Measurements from ENCODE around the gene UBR1. TPM values are rescaled to one million over a fixed set of nuclear protein-coding genes. Genes with fewer than 3 reads are reported as not detected.
"Not testable (repeated sequence)": the region's sequence is repeated elsewhere in the genome, so short reads cannot be mapped to it uniquely, and the experiment has no call there.

Gene UBR1
- total RNA-seq, 4 donors from 2014 or later: 9.3 to 22.3 (median 11.7) TPM

DNA sequence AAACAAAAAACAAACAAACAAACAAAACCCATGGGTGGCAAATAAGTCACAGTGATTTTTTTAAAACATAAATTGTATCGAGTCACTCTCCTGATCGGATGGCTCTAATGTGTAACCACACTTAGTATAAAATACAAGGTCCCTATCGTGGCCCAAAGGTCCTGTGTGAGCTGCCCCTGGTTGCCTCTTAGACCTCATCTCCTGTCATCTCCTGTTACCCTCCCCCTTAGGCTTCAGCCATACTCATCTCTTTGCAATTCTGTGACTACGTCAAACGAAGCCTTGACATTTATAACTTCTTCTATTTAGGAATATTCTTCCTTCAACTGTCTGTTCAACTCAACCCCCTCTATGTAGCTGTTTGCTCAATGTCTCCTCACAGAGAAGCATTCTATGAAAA lies 141.4 kb downstream of the UBR1 start:
- TF ChIP-seq, protein P1, sequence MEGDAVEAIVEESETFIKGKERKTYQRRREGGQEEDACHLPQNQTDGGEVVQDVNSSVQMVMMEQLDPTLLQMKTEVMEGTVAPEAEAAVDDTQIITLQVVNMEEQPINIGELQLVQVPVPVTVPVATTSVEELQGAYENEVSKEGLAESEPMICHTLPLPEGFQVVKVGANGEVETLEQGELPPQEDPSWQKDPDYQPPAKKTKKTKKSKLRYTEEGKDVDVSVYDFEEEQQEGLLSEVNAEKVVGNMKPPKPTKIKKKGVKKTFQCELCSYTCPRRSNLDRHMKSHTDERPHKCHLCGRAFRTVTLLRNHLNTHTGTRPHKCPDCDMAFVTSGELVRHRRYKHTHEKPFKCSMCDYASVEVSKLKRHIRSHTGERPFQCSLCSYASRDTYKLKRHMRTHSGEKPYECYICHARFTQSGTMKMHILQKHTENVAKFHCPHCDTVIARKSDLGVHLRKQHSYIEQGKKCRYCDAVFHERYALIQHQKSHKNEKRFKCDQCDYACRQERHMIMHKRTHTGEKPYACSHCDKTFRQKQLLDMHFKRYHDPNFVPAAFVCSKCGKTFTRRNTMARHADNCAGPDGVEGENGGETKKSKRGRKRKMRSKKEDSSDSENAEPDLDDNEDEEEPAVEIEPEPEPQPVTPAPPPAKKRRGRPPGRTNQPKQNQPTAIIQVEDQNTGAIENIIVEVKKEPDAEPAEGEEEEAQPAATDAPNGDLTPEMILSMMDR (IDR thresholded peaks at IDR 0.05): no peak
- TF ChIP-seq POLR2A (IDR thresholded peaks at IDR 0.05): no peak
- H3K27me3 ChIP-seq: no peaks in the 10 kb centered on the region
- H3K36me3 ChIP-seq: peaks cover 12 to 91% (median 14%) of the 10 kb centered on the region in 3 donors
- DNase-seq: no peak
- intact Hi-C loops (cut with DNase I): no loop called here
- H3K4me1 ChIP-seq: no peaks in the 10 kb centered on the region
- no peak overlapping the region for H3K4me3 ChIP-seq
- 94 to 96% methylated on average over 5 of the region's 5 CpGs for WGBS, 2 donors
- no peaks in the 10 kb centered on the region for H3K9me3 ChIP-seq
- H3K27ac ChIP-seq: no peak overlapping the region

DNA sequence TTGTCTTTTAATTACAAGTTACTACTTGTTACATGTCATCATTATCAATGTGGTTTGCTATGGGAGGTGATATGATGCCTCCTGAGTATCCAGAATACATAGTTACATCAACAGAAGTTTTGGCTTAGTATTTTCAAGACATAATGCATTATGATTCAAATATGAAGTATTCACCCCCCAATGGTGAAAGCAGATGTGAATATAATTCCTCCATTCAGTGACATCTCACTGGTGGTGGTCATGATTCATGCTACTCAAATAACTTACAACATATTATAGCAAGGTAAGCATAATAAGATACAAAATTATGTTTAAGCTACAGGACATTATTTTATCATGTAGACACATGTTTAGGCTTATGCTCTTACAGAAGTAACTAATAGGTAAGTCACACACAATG lies 150.3 kb downstream of the UBR1 start:
- no peak for TF ChIP-seq POLR2A (IDR thresholded peaks at IDR 0.05)
- TF ChIP-seq, protein P1 (IDR thresholded peaks at IDR 0.05): no peak
- H3K9me3 ChIP-seq: peaks cover 0 to 6% (median 0%) of the 10 kb centered on the region in 3 donors
- no peak for DNase-seq
- H3K27me3 ChIP-seq: no peaks in the 10 kb centered on the region
- H3K27ac ChIP-seq: no peak overlapping the region
- peaks cover 0 to 9% (median 0%) of the 10 kb centered on the region in 3 donors for H3K4me1 ChIP-seq
- intact Hi-C loops (cut with DNase I): no loop called here
- no peak overlapping the region for H3K4me3 ChIP-seq
- peaks cover 4 to 98% (median 20%) of the 10 kb centered on the region in 3 donors for H3K36me3 ChIP-seq

DNA sequence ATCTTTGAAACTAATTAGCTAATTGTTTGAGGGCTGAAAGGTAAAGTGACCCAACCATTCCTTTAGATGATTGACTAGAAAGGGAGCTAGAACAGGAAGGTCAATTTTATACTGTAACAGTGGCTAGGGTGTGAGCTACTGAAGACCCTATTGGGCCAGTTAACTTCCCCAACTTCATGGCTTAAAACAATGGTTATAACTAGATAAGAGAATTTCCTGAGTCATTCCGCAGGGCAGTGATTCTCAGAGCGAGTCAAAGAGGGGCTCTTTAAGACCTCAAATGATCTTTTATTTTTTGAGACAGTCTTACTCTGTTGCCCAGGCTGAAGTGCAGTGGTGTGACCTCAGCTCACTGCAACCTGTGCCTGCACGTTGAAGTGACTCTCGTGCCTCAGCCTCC lies 151.5 kb downstream of the UBR1 start:
- Histone ChIP-seq H3K4me3 (no peak overlapping the region), H3K27me3 (no peaks in the 10 kb centered on the region), H3K36me3 (peaks cover 8 to 98% (median 32%) of the 10 kb centered on the region in 3 donors), H3K9me3 (peaks cover 0 to 6% (median 0%) of the 10 kb centered on the region in 3 donors), H3K27ac (no peak overlapping the region), H3K4me1 (peaks cover 0 to 9% (median 0%) of the 10 kb centered on the region in 3 donors)
- intact Hi-C loops (cut with DNase I): no loop called here
- DNase-seq: no peak
- WGBS, 2 donors: 88 to 90% methylated on average over 4 of the region's 4 CpGs
- TF ChIP-seq POLR2A (IDR thresholded peaks at IDR 0.05): no peak
- TF ChIP-seq, protein P1 (IDR thresholded peaks at IDR 0.05): no peak

DNA sequence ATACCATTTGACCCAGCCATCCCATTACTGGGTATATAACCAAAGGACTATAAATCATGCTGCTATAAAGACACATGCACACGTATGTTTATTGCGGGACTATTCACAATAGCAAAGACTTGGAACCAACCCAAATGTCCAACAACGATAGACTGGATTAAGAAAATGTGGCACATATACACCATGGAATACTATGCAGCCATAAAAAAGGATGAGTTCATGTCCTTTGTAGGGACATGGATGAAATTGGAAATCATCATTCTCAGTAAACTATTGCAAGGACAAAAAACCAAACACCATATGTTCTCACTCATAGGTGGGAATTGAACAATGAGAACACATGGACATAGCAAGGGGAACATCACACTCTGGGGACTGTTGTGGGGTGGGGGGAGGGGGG lies 156.9 kb downstream of the UBR1 start:
- intact Hi-C loops (cut with DNase I); DNase-seq; H3K27me3 ChIP-seq; H3K9me3 ChIP-seq; H3K4me1 ChIP-seq; H3K27ac ChIP-seq; H3K4me3 ChIP-seq: not testable (repeated sequence)
- WGBS, 2 donors: 84 to 100% methylated on average over 1 to 3 of the region's 3 CpGs
- peaks cover 8 to 87% (median 33%) of the 10 kb centered on the region in 3 donors for H3K36me3 ChIP-seq

DNA sequence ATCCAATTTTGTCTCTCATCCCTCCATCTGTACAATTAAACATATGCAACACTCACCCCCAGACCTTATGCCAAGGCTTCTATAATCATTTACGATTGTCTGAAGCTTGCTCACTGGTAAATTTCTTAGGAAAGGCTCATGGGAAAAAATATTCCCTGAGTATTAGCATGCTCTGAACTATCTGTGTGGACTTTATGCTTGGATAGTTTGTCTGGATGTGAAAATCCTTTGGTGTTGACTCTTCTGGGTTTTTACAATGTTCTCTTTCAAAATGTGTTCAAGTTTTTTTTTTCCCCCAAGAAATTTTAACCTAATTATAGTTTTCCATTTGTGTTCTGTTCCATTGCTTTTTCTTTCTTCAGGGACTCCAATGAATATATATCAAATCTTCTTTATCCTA lies 165.3 kb downstream of the UBR1 start:
- H3K27ac ChIP-seq: no peak overlapping the region
- H3K27me3 ChIP-seq: no peaks in the 10 kb centered on the region
- TF ChIP-seq, protein P1 (IDR thresholded peaks at IDR 0.05): no peak
- TF ChIP-seq POLR2A (IDR thresholded peaks at IDR 0.05): no peak
- H3K9me3 ChIP-seq: no peaks in the 10 kb centered on the region
- H3K4me1 ChIP-seq: no peaks in the 10 kb centered on the region
- intact Hi-C loops (cut with DNase I): no loop called here
- H3K4me3 ChIP-seq: no peak overlapping the region
- H3K36me3 ChIP-seq: peaks cover 0 to 38% (median 5%) of the 10 kb centered on the region in 3 donors
- WGBS, 2 donors: 71 to 77% methylated on average over 1 of the region's 1 CpG
- no peak for DNase-seq

DNA sequence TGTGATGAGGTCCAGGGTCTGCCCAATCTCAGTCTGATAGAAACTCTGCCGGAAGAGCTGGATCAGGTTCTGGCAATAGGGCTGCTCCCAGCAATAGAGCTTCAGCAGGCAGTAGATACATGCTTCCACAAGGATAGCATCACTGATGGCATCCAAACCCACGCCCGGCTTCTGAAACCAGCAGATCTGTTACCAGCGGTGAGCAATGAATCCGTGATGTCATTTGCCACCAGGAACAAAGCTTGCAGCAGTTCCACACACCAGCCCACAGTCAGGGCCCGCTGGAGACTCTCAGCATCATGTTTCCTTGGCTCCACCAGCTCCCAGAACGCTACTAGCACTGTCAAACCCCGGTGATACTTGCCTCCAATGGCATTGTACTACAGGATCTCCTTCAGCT lies 166.0 kb downstream of the UBR1 start:
- Histone ChIP-seq H3K9me3 (no peaks in the 10 kb centered on the region), H3K27ac (no peak overlapping the region), H3K27me3 (no peaks in the 10 kb centered on the region), H3K36me3 (peaks cover 0 to 31% (median under 1%) of the 10 kb centered on the region in 3 donors), H3K4me3 (no peak overlapping the region), H3K4me1 (no peaks in the 10 kb centered on the region)
- TF ChIP-seq POLR2A (IDR thresholded peaks at IDR 0.05): no peak
- TF ChIP-seq, protein P1 (IDR thresholded peaks at IDR 0.05): no peak
- intact Hi-C loops (cut with DNase I): no loop called here
- DNase-seq: no peak
- 82 to 85% methylated on average over 4 to 8 of the region's 8 CpGs for WGBS, 2 donors

Data from esophagus squamous epithelium (tissue), 5 donors.